B cell (primary cell): ENCODE data around the gene ARFGAP2.

ENCODE experiments used
- CTCF ChIP-seq: fragments of 200-600 bp; IDR thresholded peaks from one replicate; pipeline ENCODE4 v1.8.0; 2022; ENCODE audit warnings: antibody characterized with exemption, mild to moderate bottlenecking
- EZH2 ChIP-seq: IDR thresholded peaks from 2 replicates; pipeline ENCODE4 v1.6.1; 2012; ENCODE audit warnings: borderline replicate concordance, low read depth, mild to moderate bottlenecking, moderate library complexity, low read length; ENCODE audit not compliant: insufficient read depth, poor library complexity, severe bottlenecking

- TF ChIP-seq CTCF (no peak), EZH2 (no peak)
Measured at GRCh38 chr11:47175746-47176327, 842 bp downstream of the ARFGAP2 start.
